HG02885 (cell line): ENCODE results near the gene LGSN.
"Not testable (repeated sequence)": the region's sequence is repeated elsewhere in the genome, so short reads cannot be mapped to it uniquely, and the experiment has no call there.

Experiments
- ATAC-seq: cut with Tn5 transposase; IDR thresholded peaks from one replicate; pipeline ENCODE4 v1.9.1; 2021; ENCODE audit warnings: mild to moderate bottlenecking; ENCODE audit not compliant: unreplicated experiment, poor library complexity

The LGSN gene

GRCh38 chr6:63319939-63320338, at the start of gene LGSN:
Gene LGSN (minus strand): TSS chr6:63319983. CDS start chr6:63319943, 40 bp downstream.
- no peak for ATAC-seq

- ATAC-seq = no peak
These were observed 48.6 kb upstream of the LGSN start for GRCh38 chr6:63368347-63368746.

GRCh38 chr6:63362500-63363120, 42.8 kb upstream of the LGSN start:
- ATAC-seq = not testable (repeated sequence)

- ATAC-seq = not testable (repeated sequence)
These were observed 37.6 kb upstream of the LGSN start for GRCh38 chr6:63357384-63357783.

GRCh38 chr6:63355632-63356031, 35.8 kb upstream of the LGSN start:
- ATAC-seq = no peak

GRCh38 chr6:63353286-63353630, 33.5 kb upstream of the LGSN start:
- ATAC-seq = no peak

- peak; percentile 95 for ATAC-seq
These were observed 32.9 kb upstream of the LGSN start for GRCh38 chr6:63352544-63353285.

GRCh38 chr6:63352069-63352543, 32.3 kb upstream of the LGSN start:
- ATAC-seq = peak; percentile 27

GRCh38 chr6:63349401-63349800, 29.6 kb upstream of the LGSN start:
- ATAC-seq = no peak

- ATAC-seq = no peak
These were observed 29.1 kb upstream of the LGSN start for GRCh38 chr6:63348836-63349235.

- peak; percentile 39 for ATAC-seq
These were observed 27.8 kb upstream of the LGSN start for GRCh38 chr6:63347599-63347998.

- ATAC-seq = no peak
These were observed 26.5 kb upstream of the LGSN start for GRCh38 chr6:63346217-63346835.

GRCh38 chr6:63340351-63340750, 20.6 kb upstream of the LGSN start:
- no peak for ATAC-seq

GRCh38 chr6:63334652-63335051, 14.9 kb upstream of the LGSN start:
- ATAC-seq = not testable (repeated sequence)

- no peak for ATAC-seq
These were observed 13.7 kb upstream of the LGSN start for GRCh38 chr6:63333440-63333839.

GRCh38 chr6:63326630-63327029, 6.8 kb upstream of the LGSN start:
- not testable (repeated sequence) for ATAC-seq

- no peak for ATAC-seq
These were observed 3.2 kb upstream of the LGSN start for GRCh38 chr6:63322981-63323380.

- no peak for ATAC-seq
These were observed 2.0 kb upstream of the LGSN start for GRCh38 chr6:63321821-63322220.

- no peak for ATAC-seq
These were observed 2.1 kb downstream of the LGSN start for GRCh38 chr6:63317641-63318040.

GRCh38 chr6:63316113-63316512, 3.7 kb downstream of the LGSN start:
- ATAC-seq = no peak

GRCh38 chr6:63313111-63313510, 6.7 kb downstream of the LGSN start:
- no peak for ATAC-seq
